Measurements from ENCODE around the gene BATF. TPM values are rescaled to one million over a fixed set of nuclear protein-coding genes. Genes with fewer than 3 reads are reported as not detected.
"Not testable (repeated sequence)": the region's sequence is repeated elsewhere in the genome, so short reads cannot be mapped to it uniquely, and the experiment has no call there.

BATF gene, protein sequence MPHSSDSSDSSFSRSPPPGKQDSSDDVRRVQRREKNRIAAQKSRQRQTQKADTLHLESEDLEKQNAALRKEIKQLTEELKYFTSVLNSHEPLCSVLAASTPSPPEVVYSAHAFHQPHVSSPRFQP
- total RNA-seq (2021) (55.7 and 79.0 TPM in 2 replicates), Bru-seq, nascent RNA (percentile 75 among the genes with signal in this experiment), BruChase-seq, experiment 1, labeled RNA remaining after a 2-hour chase (percentile 74 among the genes with signal in this experiment), BruChase-seq, experiment 2, labeled RNA remaining after a 6-hour chase (percentile 55 among the genes with signal in this experiment)
- long read RNA-seq, transcript BATF-201 (3 exons, 980 nt) = major isoform, 107 of 157 reads
- long read RNA-seq, partial matches to known transcripts = 47 of 157 reads
- long read RNA-seq, other reads (novel, unspliced or antisense) = 3 of 157 reads

DNA sequence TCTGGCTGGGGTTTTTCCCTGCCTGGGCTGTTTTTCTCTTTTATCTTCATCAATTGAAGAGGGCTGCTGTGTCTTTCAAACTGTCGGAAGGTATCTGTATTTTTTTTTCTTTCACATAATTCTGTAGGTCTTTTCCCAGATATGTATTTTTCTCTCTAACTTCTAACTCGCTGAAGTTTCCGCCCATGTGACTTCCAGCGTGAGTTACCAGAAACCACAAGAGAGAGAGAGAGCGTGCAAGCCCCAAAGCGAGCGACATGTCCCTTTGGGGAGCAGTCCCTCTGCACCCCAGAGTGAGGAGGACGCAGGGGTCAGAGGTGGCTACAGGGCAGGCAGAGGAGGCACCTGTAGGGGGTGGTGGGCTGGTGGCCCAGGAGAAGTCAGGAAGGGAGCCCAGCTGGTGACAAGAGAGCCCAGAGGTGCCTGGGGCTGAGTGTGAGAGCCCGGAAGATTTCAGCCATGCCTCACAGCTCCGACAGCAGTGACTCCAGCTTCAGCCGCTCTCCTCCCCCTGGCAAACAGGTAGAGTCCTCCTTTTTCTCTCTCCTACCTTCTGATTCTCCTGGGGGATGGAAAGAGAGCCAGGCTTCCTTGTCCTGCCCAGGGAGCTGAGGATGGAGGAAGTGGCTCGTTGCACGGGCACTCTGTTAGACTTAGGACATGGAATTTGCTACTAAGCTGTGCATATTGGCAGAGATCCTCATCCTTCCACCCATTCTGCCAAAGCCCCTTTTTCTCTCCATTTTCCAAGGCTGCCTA, at the start of gene BATF:
BATF (plus strand) TSS at position 246 of the 759 bp plus-strand sequence; CDS start at position 460, 214 bp downstream.
- H3K4me3 ChIP-seq = peak within 1 kb of the TSS; percentile 68
- H3K4me1 ChIP-seq (replicated peaks; ENCODE audit: insufficient read depth) = peaks cover 60% of the 10 kb centered on the region
- TSS peak; percentile 48 for BruUV-seq (replicated peaks)
- no peaks in the 10 kb centered on the region for H3K9me3 ChIP-seq (ENCODE audit: insufficient read depth, low read depth)
- H3K79me2 ChIP-seq (ENCODE audit: low read depth) = peaks cover 34% of the 10 kb centered on the region
- intact Hi-C loops (cut with micrococcal nuclease; ENCODE audit: unreplicated experiment) = loop anchor here (1.0 kb wide), 1 partner anchor 33 kb away; no protein-coding TSS in a partner anchor
- peaks cover 8% of the 10 kb centered on the region for H3K36me3 ChIP-seq (ENCODE audit: low read depth)
- no peak for TF ChIP-seq EZH2 (IDR thresholded peaks at IDR 0.05; ENCODE audit: low read depth)
- TF ChIP-seq, protein P1, sequence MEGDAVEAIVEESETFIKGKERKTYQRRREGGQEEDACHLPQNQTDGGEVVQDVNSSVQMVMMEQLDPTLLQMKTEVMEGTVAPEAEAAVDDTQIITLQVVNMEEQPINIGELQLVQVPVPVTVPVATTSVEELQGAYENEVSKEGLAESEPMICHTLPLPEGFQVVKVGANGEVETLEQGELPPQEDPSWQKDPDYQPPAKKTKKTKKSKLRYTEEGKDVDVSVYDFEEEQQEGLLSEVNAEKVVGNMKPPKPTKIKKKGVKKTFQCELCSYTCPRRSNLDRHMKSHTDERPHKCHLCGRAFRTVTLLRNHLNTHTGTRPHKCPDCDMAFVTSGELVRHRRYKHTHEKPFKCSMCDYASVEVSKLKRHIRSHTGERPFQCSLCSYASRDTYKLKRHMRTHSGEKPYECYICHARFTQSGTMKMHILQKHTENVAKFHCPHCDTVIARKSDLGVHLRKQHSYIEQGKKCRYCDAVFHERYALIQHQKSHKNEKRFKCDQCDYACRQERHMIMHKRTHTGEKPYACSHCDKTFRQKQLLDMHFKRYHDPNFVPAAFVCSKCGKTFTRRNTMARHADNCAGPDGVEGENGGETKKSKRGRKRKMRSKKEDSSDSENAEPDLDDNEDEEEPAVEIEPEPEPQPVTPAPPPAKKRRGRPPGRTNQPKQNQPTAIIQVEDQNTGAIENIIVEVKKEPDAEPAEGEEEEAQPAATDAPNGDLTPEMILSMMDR (conservative IDR thresholded peaks at IDR 0.05) = no peak
- peak within 1 kb of the TSS; percentile 87 for H2AFZ ChIP-seq
- H3F3A ChIP-seq (ENCODE audit: insufficient read depth, low read depth) = peaks cover 37% of the 10 kb centered on the region
- peak within 1 kb of the TSS; percentile 93 for H3K27ac ChIP-seq
- ChIA-PET POLR2A (ENCODE audit: unreplicated experiment) (interaction anchor here (0.5 to 1.2 kb wide), 9 partner anchors 9 to 463 kb away, joined by 3 to 6 read pairs (median 4); partner anchors contain the start of gene IFT43), CTCF (interaction anchor here (0.6 to 3.4 kb wide), 8 partner anchors 13 to 1489 kb away, joined by 3 to 39 read pairs (median 6); partner anchors contain the start of gene TGFB3)
- H3K9me2 ChIP-seq (ENCODE audit: insufficient read depth) = no peaks in the 10 kb centered on the region
- no peaks in the 10 kb centered on the region for H3K27me3 ChIP-seq (ENCODE audit: insufficient read depth, low read depth)
- peak within 1 kb of the TSS; percentile 87 for H3K4me2 ChIP-seq
- peak; percentile 69 to 74 for DNase-seq
- no peaks in the 10 kb centered on the region for H4K20me1 ChIP-seq (ENCODE audit: insufficient read depth)

DNA sequence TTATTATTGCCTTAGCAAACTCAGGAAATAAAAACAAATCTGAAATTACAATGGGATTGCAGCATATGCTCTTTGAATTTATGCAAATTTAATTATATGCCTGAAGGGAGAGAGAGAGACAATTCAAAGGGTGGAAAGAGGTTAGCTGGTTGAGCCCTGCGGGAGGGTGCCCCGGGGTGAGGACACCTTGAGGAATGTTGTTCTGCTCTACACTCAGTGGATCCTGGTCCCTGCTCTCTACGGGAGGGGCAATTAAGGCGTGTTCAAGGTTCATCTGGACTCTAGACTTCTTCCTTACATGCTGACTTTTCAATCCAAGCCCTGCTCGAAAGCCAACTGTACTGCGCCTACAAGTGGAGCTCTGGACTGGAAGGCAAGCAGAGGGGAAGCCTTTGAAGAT, 48.1 kb upstream of the BATF start:
- H2AFZ ChIP-seq; BruUV-seq (replicated peaks); H3K27me3 ChIP-seq (ENCODE audit: insufficient read depth, low read depth); H3K9me3 ChIP-seq (ENCODE audit: insufficient read depth, low read depth); H3K4me1 ChIP-seq (replicated peaks; ENCODE audit: insufficient read depth); H4K20me1 ChIP-seq (ENCODE audit: insufficient read depth); POLR2A ChIA-PET (ENCODE audit: unreplicated experiment); H3K9me2 ChIP-seq (ENCODE audit: insufficient read depth); H3K79me2 ChIP-seq (ENCODE audit: low read depth); H3K4me3 ChIP-seq; H3K27ac ChIP-seq; CTCF ChIA-PET; intact Hi-C loops (cut with micrococcal nuclease; ENCODE audit: unreplicated experiment); H3K4me2 ChIP-seq: not testable (repeated sequence)
- DNase-seq = peak in 1 of 2 experiments; percentile 63
- peaks cover 46% of the 10 kb centered on the region for H3K36me3 ChIP-seq (ENCODE audit: low read depth)
- peaks cover 26% of the 10 kb centered on the region; the same call in 1 of the 2 replicates for H3F3A ChIP-seq (ENCODE audit: insufficient read depth, low read depth)

DNA sequence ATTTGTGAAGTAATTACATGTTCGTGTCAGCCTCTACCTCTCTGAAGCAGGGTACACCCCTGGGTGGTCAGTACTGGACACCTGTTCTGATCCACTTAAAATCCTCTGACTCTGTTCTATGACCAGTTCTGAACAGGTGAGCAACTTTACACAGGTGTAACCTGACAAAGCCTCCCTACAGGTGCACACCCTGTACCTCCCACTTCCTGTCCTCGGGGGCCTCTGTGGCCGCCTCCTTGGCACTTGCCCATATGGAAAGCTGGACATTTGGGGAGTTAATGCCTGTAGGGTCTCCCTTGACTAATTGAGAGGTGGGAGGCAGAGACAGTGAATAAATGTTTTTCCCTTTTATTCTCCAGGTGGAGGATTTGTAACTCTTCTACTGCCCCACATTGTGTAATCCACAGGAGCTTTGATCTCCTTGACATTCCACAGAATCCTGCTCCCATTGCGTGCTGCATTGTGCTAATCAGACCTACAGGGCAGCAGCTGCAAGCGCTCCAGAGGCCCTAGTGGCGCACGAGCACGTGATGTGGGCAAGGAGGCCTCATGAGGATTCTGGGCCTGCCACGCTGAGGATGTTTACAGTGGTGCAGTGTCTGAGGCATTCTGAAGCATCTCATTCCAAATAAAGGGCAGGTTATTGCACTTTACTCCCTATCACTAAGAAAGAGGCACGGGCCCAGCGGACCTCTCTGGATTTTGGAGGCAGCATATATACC, 45.8 kb upstream of the BATF start:
- no peaks in the 10 kb centered on the region for H3K79me2 ChIP-seq (ENCODE audit: low read depth)
- H3F3A ChIP-seq (ENCODE audit: insufficient read depth, low read depth) = peaks cover 20% of the 10 kb centered on the region; the same call in 1 of the 2 replicates
- intact Hi-C loops (cut with micrococcal nuclease; ENCODE audit: unreplicated experiment) = no loop called here
- no TSS peak for BruUV-seq (replicated peaks)
- H3K4me1 ChIP-seq (replicated peaks; ENCODE audit: insufficient read depth) = no peaks in the 10 kb centered on the region; the same call in 1 of the 2 replicates
- no peak overlapping the region for H2AFZ ChIP-seq
- no peak overlapping the region for H3K4me2 ChIP-seq
- H3K9me2 ChIP-seq (ENCODE audit: insufficient read depth) = no peaks in the 10 kb centered on the region
- H3K27ac ChIP-seq = no peak overlapping the region
- 0 out of 2 replicates have a peak, but pooled peaks cover 3% of the 10 kb centered on the region for H4K20me1 ChIP-seq (ENCODE audit: insufficient read depth)
- CTCF ChIA-PET = interaction anchor here (0.6 to 1.1 kb wide), 3 partner anchors 61 to 387 kb away, joined by 3 to 4 read pairs (median 3); no protein-coding TSS in a partner anchor
- H3K27me3 ChIP-seq (ENCODE audit: insufficient read depth, low read depth) = no peaks in the 10 kb centered on the region
- peaks cover 26% of the 10 kb centered on the region for H3K36me3 ChIP-seq (ENCODE audit: low read depth)
- DNase-seq = no peak
- H3K4me3 ChIP-seq = no peak overlapping the region
- POLR2A ChIA-PET (ENCODE audit: unreplicated experiment) = no interaction called here
- no peaks in the 10 kb centered on the region for H3K9me3 ChIP-seq (ENCODE audit: insufficient read depth, low read depth)
- TF ChIP-seq EZH2 (IDR thresholded peaks at IDR 0.05; ENCODE audit: low read depth) = no peak
- TF ChIP-seq, protein P1 (conservative IDR thresholded peaks at IDR 0.05) = no peak
